Measurements from ENCODE around the gene COL4A3. TPM values are rescaled to one million over a fixed set of nuclear protein-coding genes. Genes with fewer than 3 reads are reported as not detected.

The COL4A3 gene
- total RNA-seq, 1 donor from 2014 or later, result 1.1 TPM

DNA sequence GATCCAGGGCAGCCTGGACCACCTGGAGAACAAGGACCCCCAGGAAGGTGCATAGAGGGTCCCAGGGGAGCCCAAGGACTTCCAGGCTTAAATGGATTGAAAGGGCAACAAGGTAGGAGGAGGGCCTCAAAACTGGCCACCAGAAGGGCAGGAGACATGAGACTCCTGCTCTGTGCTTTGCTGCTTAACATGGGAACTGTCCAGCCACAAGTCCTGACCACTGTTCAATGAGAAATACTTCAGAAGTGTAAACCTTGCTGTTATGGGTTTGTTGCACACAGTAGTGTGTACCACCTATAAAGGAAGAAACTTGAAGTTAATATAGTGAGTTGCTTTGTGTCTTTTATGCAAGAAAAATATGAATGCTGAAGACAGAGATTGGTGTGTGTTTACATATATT is 116.5 kb downstream of the COL4A3 start:
- TF ChIP-seq, protein P1, sequence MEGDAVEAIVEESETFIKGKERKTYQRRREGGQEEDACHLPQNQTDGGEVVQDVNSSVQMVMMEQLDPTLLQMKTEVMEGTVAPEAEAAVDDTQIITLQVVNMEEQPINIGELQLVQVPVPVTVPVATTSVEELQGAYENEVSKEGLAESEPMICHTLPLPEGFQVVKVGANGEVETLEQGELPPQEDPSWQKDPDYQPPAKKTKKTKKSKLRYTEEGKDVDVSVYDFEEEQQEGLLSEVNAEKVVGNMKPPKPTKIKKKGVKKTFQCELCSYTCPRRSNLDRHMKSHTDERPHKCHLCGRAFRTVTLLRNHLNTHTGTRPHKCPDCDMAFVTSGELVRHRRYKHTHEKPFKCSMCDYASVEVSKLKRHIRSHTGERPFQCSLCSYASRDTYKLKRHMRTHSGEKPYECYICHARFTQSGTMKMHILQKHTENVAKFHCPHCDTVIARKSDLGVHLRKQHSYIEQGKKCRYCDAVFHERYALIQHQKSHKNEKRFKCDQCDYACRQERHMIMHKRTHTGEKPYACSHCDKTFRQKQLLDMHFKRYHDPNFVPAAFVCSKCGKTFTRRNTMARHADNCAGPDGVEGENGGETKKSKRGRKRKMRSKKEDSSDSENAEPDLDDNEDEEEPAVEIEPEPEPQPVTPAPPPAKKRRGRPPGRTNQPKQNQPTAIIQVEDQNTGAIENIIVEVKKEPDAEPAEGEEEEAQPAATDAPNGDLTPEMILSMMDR (conservative IDR thresholded peaks at IDR 0.05; ENCODE audit: low read depth, low read length), result no peak
- H3K4me3 ChIP-seq (ENCODE audit: low read depth, low read length), result no peak overlapping the region
- DNase-seq (ENCODE audit: low read depth), result no peak

DNA sequence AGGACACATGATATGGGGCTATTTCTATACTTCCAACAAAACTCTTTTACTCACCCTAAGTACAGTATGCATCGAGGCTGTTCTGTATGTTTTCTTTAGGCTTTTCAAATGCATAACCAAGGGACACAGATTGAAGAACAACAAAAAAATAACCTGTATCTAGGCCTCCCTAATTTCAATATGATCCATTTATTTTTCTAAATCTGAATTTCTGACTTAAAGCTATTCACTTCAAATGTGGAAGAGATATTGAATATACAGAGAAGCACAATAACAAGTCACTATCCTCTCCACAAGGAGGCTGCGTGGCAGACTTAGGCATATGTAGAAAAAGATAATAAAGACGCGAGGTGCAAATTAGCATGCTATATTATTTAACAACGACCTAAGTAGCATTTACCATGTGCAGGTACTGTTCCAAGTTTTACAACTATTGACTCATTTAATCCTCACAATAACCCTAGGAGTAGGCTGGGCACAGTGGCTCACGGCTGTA is 121.4 kb downstream of the COL4A3 start:
- no peak for DNase-seq (ENCODE audit: low read depth)
- TF ChIP-seq, protein P1 (conservative IDR thresholded peaks at IDR 0.05; ENCODE audit: low read depth, low read length), result no peak
- no peak overlapping the region for H3K4me3 ChIP-seq (ENCODE audit: low read depth, low read length)

DNA sequence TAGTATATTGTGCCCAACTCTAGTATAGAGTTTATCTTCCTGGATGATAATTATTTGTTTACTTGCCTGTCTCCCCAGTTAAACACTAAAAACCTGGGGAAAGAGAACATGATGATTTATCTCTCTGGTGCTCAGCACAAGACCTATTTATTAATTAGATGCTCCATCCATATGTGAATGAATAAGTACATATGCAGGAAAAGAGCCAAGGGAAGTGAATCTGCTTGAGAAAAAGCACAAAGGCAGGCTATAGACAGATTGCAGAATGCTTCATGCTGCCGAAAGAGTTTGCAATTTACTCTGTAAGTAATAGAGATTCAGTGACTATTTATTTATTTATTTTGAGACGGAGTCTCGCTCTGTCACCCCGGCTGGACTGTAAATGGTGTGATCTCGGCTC is 123.3 kb downstream of the COL4A3 start:
- H3K4me3 ChIP-seq (ENCODE audit: low read depth, low read length), result no peak overlapping the region
- no peak for DNase-seq (ENCODE audit: low read depth)
- TF ChIP-seq, protein P1 (conservative IDR thresholded peaks at IDR 0.05; ENCODE audit: low read depth, low read length), result no peak

DNA sequence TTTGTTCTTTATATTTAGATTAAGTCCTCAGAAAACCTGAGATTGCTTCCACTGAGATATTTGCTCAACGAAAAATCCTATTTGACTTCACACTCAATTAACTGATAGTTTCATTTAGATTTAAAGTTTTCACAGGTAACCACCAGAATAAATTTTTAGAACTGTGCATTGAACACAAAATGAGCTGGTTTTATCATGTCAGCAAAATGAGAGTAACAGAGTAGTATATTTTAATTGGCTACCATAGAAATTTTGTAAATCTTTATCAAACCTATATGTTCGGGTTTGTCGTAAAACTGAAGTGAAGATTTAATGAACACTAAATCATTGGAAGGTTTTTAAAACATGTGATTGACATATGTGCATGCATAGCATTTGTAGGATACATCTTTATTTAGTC is 127.9 kb downstream of the COL4A3 start:
- TF ChIP-seq, protein P1 (conservative IDR thresholded peaks at IDR 0.05; ENCODE audit: low read depth, low read length), result no peak
- DNase-seq (ENCODE audit: low read depth), result no peak
- H3K4me3 ChIP-seq (ENCODE audit: low read depth, low read length), result no peak overlapping the region

DNA sequence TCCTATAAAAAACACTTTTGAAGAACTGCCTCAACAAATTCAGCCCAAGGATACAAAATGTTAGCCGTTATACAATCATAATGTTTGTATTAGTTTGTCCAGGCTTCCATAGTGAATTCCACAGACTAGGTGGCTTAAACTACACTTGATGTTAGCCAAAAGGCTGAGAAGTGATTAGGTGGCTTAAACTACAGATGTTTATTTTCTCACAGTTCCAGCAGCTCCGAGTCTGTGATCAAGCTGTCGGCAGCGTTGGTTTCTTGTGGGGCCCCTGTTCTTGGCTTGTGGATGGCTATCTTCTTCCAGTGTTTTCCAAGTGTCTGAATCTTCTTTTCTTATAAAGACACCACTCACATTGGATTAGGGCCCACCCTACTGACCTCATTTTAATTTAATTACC is 129.1 kb downstream of the COL4A3 start:
- DNase-seq (ENCODE audit: low read depth), result no peak
- TF ChIP-seq, protein P1 (conservative IDR thresholded peaks at IDR 0.05; ENCODE audit: low read depth, low read length), result no peak

DNA sequence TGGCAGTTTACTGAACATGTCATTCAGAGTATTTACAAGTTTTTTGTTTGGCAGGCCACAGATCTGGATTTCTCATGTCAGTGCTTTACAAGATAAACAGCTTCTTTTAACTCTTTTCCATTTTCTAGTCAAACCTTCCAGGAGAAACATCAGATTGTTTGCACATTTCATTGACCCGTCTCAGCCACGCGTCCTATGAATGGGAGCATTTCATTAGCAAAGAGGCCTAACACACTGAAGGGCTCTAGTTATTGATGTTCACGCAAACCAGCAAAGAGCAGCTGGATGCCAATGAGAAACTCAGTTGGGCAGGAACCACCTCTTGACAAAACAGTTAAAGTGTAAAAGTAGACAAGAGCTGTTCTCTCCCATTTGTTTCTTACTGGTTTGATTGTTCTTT is 131.4 kb downstream of the COL4A3 start:
- no peak overlapping the region for H3K4me3 ChIP-seq (ENCODE audit: low read depth, low read length)
- DNase-seq (ENCODE audit: low read depth), result no peak
- TF ChIP-seq, protein P1 (conservative IDR thresholded peaks at IDR 0.05; ENCODE audit: low read depth, low read length), result no peak

More for the DNA sequence above, 129.1 kb downstream of the COL4A3 start:
- no peak overlapping the region for H3K4me3 ChIP-seq (ENCODE audit: low read depth, low read length)

DNA sequence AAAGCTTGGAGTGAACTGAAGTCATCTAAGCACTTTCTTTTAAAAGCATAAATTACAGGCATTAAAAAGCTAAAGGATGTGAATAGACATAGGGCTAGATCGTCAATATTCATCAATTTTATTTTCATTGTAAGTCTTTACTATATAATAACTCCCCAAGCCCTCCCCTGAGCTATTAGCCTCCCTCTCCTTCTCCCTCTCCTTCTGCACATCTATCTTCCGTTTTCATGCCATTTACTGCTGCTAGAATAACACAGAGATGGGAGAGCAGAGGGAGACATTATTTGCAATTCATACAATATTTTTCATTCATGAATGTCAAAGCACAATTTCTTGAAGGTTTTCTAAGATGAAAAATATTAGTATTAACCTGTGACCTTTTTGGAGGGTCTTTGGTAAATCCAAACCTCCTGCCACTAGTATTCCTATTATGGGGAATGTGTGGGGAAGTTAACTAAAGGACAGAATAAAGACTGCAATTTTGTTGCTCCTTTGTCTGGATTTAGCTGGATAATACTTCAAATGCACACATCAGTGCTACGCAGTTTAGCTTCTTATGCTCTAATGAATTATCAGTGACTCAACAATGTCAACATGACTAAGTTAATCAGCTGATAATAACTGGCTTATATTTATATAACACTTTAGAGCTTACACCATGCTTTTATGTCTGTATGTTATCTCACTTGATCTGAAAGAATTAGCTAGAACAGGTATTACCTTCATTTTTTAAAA is 132.4 kb downstream of the COL4A3 start:
- H3K4me3 ChIP-seq (ENCODE audit: low read depth, low read length), result no peak overlapping the region
- TF ChIP-seq, protein P1 (conservative IDR thresholded peaks at IDR 0.05; ENCODE audit: low read depth, low read length), result no peak
- DNase-seq (ENCODE audit: low read depth), result no peak

All from epithelial cell of proximal tubule (primary cell).